ENCODE measurements around the gene UBE2I.
A peak's percentile ranks its signal among the peaks of the same experiment; 100 is the strongest.
"Not testable (repeated sequence)": the region's sequence is repeated elsewhere in the genome, so short reads cannot be mapped to it uniquely, and the experiment has no call there.

Gene UBE2I

GRCh38 chr16:1328136-1328535 lies 18.7 kb downstream of the UBE2I start:
- DNase-seq, result not testable (repeated sequence)

GRCh38 chr16:1328961-1329360 lies 19.5 kb downstream of the UBE2I start:
- not testable (repeated sequence) for DNase-seq

GRCh38 chr16:1330260-1330914 lies 21.0 kb downstream of the UBE2I start:
- no peak for DNase-seq

- DNase-seq, result no peak
Measured at GRCh38 chr16:1330931-1331711, 21.7 kb downstream of the UBE2I start.

- DNase-seq, result peak in 2 of 56 donors; percentile 7 to 21
Measured at GRCh38 chr16:1331712-1332617, 22.5 kb downstream of the UBE2I start.

GRCh38 chr16:1332618-1333148 lies 23.2 kb downstream of the UBE2I start:
- DNase-seq, result no peak

GRCh38 chr16:1333149-1333812 lies 23.8 kb downstream of the UBE2I start, which contains the start of gene BAIAP3:
Gene BAIAP3, plus strand, starts transcription at chr16:1333645. Its CDS starts 4,905 bp downstream, at chr16:1338550.
- DNase-seq, result peak in 14 of 56 donors; percentile 8 to 64 (median 22)

- peak in 1 of 56 donors; percentile 39 for DNase-seq
Measured at GRCh38 chr16:1333854-1334700, 24.6 kb downstream of the UBE2I start.

GRCh38 chr16:1334739-1335138 lies 25.3 kb downstream of the UBE2I start:
- DNase-seq, result no peak

GRCh38 chr16:1335211-1335971 lies 26.0 kb downstream of the UBE2I start:
- peak in 19 of 56 donors; percentile 5 to 60 (median 40) for DNase-seq

GRCh38 chr16:1335996-1336395 lies 26.6 kb downstream of the UBE2I start:
- DNase-seq, result peak in 29 of 56 donors; percentile 12 to 73 (median 33)

GRCh38 chr16:1336619-1337018 lies 27.2 kb downstream of the UBE2I start:
- DNase-seq, result no peak

- DNase-seq, result peak in 1 of 56 donors; percentile 19
Measured at GRCh38 chr16:1337486-1337885, 28.1 kb downstream of the UBE2I start.

GRCh38 chr16:1338119-1338730 lies 28.8 kb downstream of the UBE2I start:
- no peak for DNase-seq

- DNase-seq, result no peak
Measured at GRCh38 chr16:1338855-1339675, 29.6 kb downstream of the UBE2I start.

- no peak for DNase-seq
Measured at GRCh38 chr16:1340730-1341494, 31.5 kb downstream of the UBE2I start.
